Measurements from ENCODE around the gene PPM1H. TPM values are rescaled to one million over a fixed set of nuclear protein-coding genes. Genes with fewer than 3 reads are reported as not detected.

The PPM1H gene
- total and polyA plus RNA-seq, 4 donors, result 2.3 to 7.2 (median 4.1) TPM

GRCh38 chr12:62802984-62803383, 132.0 kb downstream of the PPM1H start:
- DNase-seq (ENCODE audit: low spot score), result no peak
- no peak for TF ChIP-seq MAX (IDR thresholded peaks at IDR 0.05)
- TF ChIP-seq FOXA1 (IDR thresholded peaks at IDR 0.05), result no peak
- TF ChIP-seq SP1 (IDR thresholded peaks at IDR 0.05), result no peak
- no peak for TF ChIP-seq CTCF (IDR thresholded peaks at IDR 0.05; ENCODE audit: low read depth, low read length, missing input control)
- no peak for TF ChIP-seq JUND (IDR thresholded peaks at IDR 0.05)
- no peak for TF ChIP-seq REST (IDR thresholded peaks at IDR 0.05)
- no peak for TF ChIP-seq TAF1 (conservative IDR thresholded peaks at IDR 0.05)
- TF ChIP-seq HNF4A (conservative IDR thresholded peaks at IDR 0.05), result no peak
- no peak for TF ChIP-seq FOXA2 (IDR thresholded peaks at IDR 0.05)
- no peak for TF ChIP-seq RAD21 (IDR thresholded peaks at IDR 0.05)
- TF ChIP-seq ZBTB33 (IDR thresholded peaks at IDR 0.05), result no peak
- no peak for TF ChIP-seq NR2F2 (IDR thresholded peaks at IDR 0.05)
- TF ChIP-seq EGR1 (IDR thresholded peaks at IDR 0.05; ENCODE audit: low read depth in 2 of 2), result no peak
- TF ChIP-seq HNF4G (IDR thresholded peaks at IDR 0.05), result no peak
- no peak for TF ChIP-seq ATF3 (IDR thresholded peaks at IDR 0.05)
- no peak for TF ChIP-seq YY1 (IDR thresholded peaks at IDR 0.05)
- no peak for TF ChIP-seq RXRA (IDR thresholded peaks at IDR 0.05)
- no peak for TF ChIP-seq GABPA (IDR thresholded peaks at IDR 0.05 in 1 of 2, conservative IDR thresholded peaks at IDR 0.05 in 1 of 2)
- Histone ChIP-seq H3K9me3 (ENCODE audit: control insufficient read depth in 4 of 4, low read length in 3 of 4) (no peaks in the 10 kb centered on the region), H3K27ac (ENCODE audit: low read depth in 1 of 2, low read length in 2 of 2) (no peak overlapping the region), H3K4me1 (ENCODE audit: control insufficient read depth in 4 of 4, insufficient read depth in 4 of 4, low read length in 3 of 4) (no peaks in the 10 kb centered on the region), H3K9ac (ENCODE audit: low read depth in 1 of 2, low read length in 2 of 2) (no peak overlapping the region), H3K4me3 (ENCODE audit: low read depth in 1 of 3, low read length in 3 of 3) (no peak overlapping the region), H3K36me3 (ENCODE audit: control insufficient read depth in 4 of 4, insufficient read depth in 3 of 4, low read depth in 1 of 4, low read length in 3 of 4) (no peaks in the 10 kb centered on the region), H3K27me3 (ENCODE audit: control insufficient read depth in 4 of 4, insufficient read depth in 4 of 4, low read length in 3 of 4) (no peaks in the 10 kb centered on the region)
- WGBS, result 80% methylated on average over 4 of the region's 4 CpGs

Measured in liver (tissue), 9 donors.